Measurements from ENCODE around the gene SLC6A19. TPM values are rescaled to one million over a fixed set of nuclear protein-coding genes. Genes with fewer than 3 reads are reported as not detected.
A peak's percentile ranks its signal among the peaks of the same experiment; 100 is the strongest.

SLC6A19 gene
- total and polyA plus RNA-seq, 2 of the 13 experiments (the other 11 are each of a cell fraction or from before 2014, with no cell fraction given) = 0.02 TPM; not detected in 1

DNA sequence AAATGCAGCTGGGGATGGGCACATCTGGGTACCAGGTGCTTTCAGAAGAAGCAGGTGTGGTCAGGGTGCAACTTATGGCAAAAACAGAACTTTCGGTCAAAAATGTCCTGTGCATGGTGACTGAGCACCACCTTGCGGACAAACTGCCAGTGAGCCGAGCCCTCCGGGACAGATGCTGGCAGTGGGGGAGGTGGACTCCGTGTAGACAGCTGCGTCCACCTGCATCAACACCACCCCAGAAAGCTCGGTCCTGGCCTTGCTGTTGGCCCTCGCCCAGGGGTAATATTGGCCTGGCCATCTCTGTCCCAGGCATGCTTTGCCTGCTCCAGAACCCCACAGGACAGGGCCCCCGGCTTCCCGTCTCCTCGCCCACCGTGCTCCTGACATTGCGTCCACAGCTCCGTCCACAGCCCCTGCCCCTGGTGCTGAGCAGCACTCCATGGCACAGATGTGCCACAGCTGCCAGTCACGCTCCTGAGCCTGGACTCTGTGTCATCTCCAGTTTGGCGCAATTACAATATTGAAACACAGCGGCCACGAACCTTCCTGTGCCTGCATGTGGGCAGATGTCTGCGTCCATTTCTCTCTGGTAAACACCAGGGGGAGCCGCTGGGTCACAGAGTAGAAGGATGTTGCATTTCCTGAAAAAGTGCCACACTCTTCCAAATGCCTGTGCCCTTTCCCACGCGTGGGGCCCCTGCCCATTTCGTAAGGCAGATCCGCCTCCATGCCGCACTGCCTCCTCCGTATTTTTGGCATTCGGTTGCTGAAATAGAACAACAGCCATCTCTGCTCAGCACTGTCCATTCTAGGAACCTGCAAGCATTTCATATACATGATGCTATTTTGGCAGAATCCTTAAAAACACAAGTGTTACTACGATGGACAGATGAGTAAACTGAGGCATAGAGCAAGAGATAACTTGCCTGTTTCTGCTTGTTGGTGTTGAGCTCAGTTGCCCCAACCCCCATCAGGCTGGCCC lies 33.4 kb upstream of the SLC6A19 start (continued):
- TF ChIP-seq ZNF691 (CRISPR knock-in tag; IDR thresholded peaks at IDR 0.05; ENCODE audit: borderline replicate concordance, low read depth) (no peak), ZNF646 (CRISPR knock-in tag; IDR thresholded peaks at IDR 0.05) (no peak), ZNF484 (CRISPR knock-in tag; IDR thresholded peaks at IDR 0.05; ENCODE audit: borderline replicate concordance, low read depth) (no peak), ZNF431 (CRISPR knock-in tag; IDR thresholded peaks at IDR 0.05; ENCODE audit: borderline replicate concordance, low read depth) (no peak), ZNF225 (CRISPR knock-in tag; IDR thresholded peaks at IDR 0.05) (peak; percentile 54; the same call in 1 of the 2 replicates), ZNF652 (CRISPR knock-in tag; IDR thresholded peaks at IDR 0.05; ENCODE audit: borderline replicate concordance, low read depth) (no peak)
- TF ChIP-seq, protein P1, sequence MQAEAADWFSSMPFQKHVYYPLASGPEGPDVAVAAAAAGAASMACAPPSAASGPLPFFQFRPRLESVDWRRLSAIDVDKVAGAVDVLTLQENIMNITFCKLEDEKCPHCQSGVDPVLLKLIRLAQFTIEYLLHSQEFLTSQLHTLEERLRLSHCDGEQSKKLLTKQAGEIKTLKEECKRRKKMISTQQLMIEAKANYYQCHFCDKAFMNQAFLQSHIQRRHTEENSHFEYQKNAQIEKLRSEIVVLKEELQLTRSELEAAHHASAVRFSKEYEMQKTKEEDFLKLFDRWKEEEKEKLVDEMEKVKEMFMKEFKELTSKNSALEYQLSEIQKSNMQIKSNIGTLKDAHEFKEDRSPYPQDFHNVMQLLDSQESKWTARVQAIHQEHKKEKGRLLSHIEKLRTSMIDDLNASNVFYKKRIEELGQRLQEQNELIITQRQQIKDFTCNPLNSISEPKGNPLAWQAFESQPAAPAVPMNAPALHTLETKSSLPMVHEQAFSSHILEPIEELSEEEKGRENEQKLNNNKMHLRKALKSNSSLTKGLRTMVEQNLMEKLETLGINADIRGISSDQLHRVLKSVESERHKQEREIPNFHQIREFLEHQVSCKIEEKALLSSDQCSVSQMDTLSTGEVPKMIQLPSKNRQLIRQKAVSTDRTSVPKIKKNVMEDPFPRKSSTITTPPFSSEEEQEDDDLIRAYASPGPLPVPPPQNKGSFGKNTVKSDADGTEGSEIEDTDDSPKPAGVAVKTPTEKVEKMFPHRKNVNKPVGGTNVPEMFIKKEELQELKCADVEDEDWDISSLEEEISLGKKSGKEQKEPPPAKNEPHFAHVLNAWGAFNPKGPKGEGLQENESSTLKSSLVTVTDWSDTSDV (CRISPR knock-in tag; IDR thresholded peaks at IDR 0.05) = no peak
- TF ChIP-seq, protein P2, sequence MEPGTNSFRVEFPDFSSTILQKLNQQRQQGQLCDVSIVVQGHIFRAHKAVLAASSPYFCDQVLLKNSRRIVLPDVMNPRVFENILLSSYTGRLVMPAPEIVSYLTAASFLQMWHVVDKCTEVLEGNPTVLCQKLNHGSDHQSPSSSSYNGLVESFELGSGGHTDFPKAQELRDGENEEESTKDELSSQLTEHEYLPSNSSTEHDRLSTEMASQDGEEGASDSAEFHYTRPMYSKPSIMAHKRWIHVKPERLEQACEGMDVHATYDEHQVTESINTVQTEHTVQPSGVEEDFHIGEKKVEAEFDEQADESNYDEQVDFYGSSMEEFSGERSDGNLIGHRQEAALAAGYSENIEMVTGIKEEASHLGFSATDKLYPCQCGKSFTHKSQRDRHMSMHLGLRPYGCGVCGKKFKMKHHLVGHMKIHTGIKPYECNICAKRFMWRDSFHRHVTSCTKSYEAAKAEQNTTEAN (CRISPR knock-in tag; conservative IDR thresholded peaks at IDR 0.05) = no peak
- TF ChIP-seq, protein P3, sequence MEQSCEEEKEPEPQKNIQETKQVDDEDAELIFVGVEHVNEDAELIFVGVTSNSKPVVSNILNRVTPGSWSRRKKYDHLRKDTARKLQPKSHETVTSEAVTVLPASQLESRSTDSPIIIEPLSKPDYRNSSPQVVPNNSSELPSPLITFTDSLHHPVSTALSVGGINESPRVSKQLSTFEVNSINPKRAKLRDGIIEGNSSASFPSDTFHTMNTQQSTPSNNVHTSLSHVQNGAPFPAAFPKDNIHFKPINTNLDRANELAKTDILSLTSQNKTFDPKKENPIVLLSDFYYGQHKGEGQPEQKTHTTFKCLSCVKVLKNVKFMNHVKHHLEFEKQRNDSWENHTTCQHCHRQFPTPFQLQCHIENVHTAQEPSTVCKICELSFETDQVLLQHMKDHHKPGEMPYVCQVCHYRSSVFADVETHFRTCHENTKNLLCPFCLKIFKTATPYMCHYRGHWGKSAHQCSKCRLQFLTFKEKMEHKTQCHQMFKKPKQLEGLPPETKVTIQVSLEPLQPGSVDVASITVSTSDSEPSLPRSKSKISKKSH (CRISPR knock-in tag; IDR thresholded peaks at IDR 0.05; ENCODE audit: borderline replicate concordance) = no peak
- TF ChIP-seq, protein P4, sequence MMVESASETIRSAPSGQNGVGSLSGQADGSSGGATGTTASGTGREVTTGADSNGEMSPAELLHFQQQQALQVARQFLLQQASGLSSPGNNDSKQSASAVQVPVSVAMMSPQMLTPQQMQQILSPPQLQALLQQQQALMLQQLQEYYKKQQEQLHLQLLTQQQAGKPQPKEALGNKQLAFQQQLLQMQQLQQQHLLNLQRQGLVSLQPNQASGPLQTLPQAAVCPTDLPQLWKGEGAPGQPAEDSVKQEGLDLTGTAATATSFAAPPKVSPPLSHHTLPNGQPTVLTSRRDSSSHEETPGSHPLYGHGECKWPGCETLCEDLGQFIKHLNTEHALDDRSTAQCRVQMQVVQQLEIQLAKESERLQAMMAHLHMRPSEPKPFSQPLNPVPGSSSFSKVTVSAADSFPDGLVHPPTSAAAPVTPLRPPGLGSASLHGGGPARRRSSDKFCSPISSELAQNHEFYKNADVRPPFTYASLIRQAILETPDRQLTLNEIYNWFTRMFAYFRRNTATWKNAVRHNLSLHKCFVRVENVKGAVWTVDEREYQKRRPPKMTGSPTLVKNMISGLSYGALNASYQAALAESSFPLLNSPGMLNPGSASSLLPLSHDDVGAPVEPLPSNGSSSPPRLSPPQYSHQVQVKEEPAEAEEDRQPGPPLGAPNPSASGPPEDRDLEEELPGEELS (CRISPR knock-in tag; IDR thresholded peaks at IDR 0.05) = no peak

Data from HepG2 (cell line).